ENCODE data around the gene MAX. TPM values are rescaled to one million over a fixed set of nuclear protein-coding genes. Genes with fewer than 3 reads are reported as not detected.

Gene MAX
- total and polyA plus RNA-seq, 2 donors (not counting 1 experiment from before 2014, with no cell fraction given) = 98.6 to 130 TPM

DNA sequence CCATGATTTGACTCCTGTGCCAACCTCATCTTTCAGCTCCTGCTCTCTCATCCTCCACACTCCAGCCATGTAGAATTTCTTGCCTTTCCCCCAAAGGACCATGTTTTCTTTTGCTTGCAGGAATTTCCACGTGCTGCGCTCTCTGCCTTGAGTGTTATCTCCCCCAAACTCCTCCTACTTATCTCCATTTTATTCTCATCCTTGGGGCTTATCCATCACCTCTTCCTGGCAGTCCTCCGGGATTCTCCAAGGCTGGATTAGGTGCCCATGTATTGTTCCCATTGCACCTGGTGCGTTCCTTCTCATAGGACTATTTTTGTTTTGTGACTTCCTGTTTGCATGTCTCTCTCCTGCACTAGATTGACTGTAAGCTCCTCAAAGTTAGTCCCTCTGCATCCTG, 7.0 kb upstream of the MAX start:
- Histone ChIP-seq H3K4me2 (replicated peaks; ENCODE audit: low read depth, low read length, poor library complexity, severe bottlenecking) (no peak overlapping the region), H3K4me1 (ENCODE audit: control insufficient read depth in 2 of 2, insufficient read depth in 2 of 2, low read length in 2 of 2) (no peaks in the 10 kb centered on the region), H3K27ac (ENCODE audit: low read length in 2 of 2) (no peak overlapping the region), H3K36me3 (replicated peaks in 1 of 2; ENCODE audit: control extremely low read depth in 1 of 2, control insufficient read depth in 1 of 2, extremely low read depth in 1 of 2, insufficient read depth in 2 of 2, low read length in 1 of 2) (no peaks in the 10 kb centered on the region), H3K9me3 (ENCODE audit: control extremely low read depth in 1 of 3, control insufficient read depth in 2 of 3, insufficient read depth in 1 of 3, low read length in 2 of 3) (no peaks in the 10 kb centered on the region), H3K27me3 (replicated peaks in 1 of 4; ENCODE audit: control extremely low read depth in 1 of 4, control insufficient read depth in 3 of 4, insufficient read depth in 4 of 4, low read length in 3 of 4) (no peaks in the 10 kb centered on the region), H3K79me2 (ENCODE audit: control insufficient read depth, insufficient read depth, low read length) (no peaks in the 10 kb centered on the region), H3K4me3 (ENCODE audit: control extremely low read depth in 1 of 5, extremely low read depth in 1 of 5, insufficient read depth in 1 of 5, low read depth in 2 of 5, low read length in 4 of 5) (no peak overlapping the region), H4K20me1 (ENCODE audit: control insufficient read depth, insufficient read depth, low read length, poor library complexity, severe bottlenecking) (no peaks in the 10 kb centered on the region), H2AFZ (ENCODE audit: insufficient read depth, low read depth, low read length, poor library complexity, severe bottlenecking) (no peak overlapping the region), H3K9ac (ENCODE audit: low read length) (no peak overlapping the region)
- Mint-ChIP-seq H3K4me3 (no peak overlapping the region), H3K4me1 (no peaks in the 10 kb centered on the region), H3K27me3 (no peaks in the 10 kb centered on the region), H3K9me3 (ENCODE audit: insufficient read depth) (no peaks in the 10 kb centered on the region), H3K27ac (no peak overlapping the region)
- TF ChIP-seq EZH2 (IDR thresholded peaks at IDR 0.05; ENCODE audit: borderline replicate concordance, insufficient read depth, low read depth, low read length, poor library complexity, severe bottlenecking) = no peak
- TF ChIP-seq, protein P1, sequence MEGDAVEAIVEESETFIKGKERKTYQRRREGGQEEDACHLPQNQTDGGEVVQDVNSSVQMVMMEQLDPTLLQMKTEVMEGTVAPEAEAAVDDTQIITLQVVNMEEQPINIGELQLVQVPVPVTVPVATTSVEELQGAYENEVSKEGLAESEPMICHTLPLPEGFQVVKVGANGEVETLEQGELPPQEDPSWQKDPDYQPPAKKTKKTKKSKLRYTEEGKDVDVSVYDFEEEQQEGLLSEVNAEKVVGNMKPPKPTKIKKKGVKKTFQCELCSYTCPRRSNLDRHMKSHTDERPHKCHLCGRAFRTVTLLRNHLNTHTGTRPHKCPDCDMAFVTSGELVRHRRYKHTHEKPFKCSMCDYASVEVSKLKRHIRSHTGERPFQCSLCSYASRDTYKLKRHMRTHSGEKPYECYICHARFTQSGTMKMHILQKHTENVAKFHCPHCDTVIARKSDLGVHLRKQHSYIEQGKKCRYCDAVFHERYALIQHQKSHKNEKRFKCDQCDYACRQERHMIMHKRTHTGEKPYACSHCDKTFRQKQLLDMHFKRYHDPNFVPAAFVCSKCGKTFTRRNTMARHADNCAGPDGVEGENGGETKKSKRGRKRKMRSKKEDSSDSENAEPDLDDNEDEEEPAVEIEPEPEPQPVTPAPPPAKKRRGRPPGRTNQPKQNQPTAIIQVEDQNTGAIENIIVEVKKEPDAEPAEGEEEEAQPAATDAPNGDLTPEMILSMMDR (IDR thresholded peaks at IDR 0.05) = no peak
- ATAC-seq (ENCODE audit: low read depth) (no peak), DNase-seq (no peak)
- ChIA-PET POLR2A (no interaction called here), CTCF (interaction anchor here (0.7 to 1.5 kb wide), 3 partner anchors 8 to 218 kb away, joined by 3 to 4 read pairs (median 3); no protein-coding TSS in a partner anchor)
- 89% methylated on average over 4 of the region's 4 CpGs for WGBS (ENCODE audit: insufficient coverage)
- intact Hi-C loops (cut with micrococcal nuclease) = no loop called here

DNA sequence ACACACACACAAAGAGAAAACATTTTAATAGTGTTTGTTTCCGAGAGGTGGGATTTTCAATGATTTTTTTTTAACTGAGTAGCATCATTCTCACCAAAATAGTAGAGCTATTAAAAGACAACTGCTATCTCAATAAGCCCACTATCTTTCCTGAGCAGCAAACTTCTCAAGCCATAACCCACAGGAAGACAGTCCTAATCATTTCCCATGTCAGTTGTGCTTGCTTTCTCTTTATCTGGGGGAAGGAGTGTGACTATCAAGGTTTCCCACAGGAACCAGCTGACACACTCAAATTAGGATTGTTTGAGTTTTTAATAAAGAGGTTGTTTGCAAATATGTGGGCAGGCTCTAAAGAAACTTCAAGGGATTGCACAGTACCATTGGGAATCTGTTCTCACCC, 4.9 kb upstream of the MAX start:
- no CpG with 5 or more reads among the region's 1 CpG for WGBS (ENCODE audit: insufficient coverage)
- Mint-ChIP-seq H3K9me3 (ENCODE audit: insufficient read depth) (no peaks in the 10 kb centered on the region), H3K4me1 (peaks cover 8% of the 10 kb centered on the region), H3K4me3 (no peak overlapping the region), H3K27me3 (no peaks in the 10 kb centered on the region), H3K27ac (no peak overlapping the region)
- intact Hi-C loops (cut with micrococcal nuclease) = no loop called here
- Histone ChIP-seq H3K27me3 (replicated peaks in 1 of 4; ENCODE audit: control extremely low read depth in 1 of 4, control insufficient read depth in 3 of 4, insufficient read depth in 4 of 4, low read length in 3 of 4) (no peaks in the 10 kb centered on the region), H3K36me3 (replicated peaks in 1 of 2; ENCODE audit: control extremely low read depth in 1 of 2, control insufficient read depth in 1 of 2, extremely low read depth in 1 of 2, insufficient read depth in 2 of 2, low read length in 1 of 2) (no peaks in the 10 kb centered on the region), H3K4me2 (replicated peaks; ENCODE audit: low read depth, low read length, poor library complexity, severe bottlenecking) (no peak overlapping the region), H3K9me3 (ENCODE audit: control extremely low read depth in 1 of 3, control insufficient read depth in 2 of 3, insufficient read depth in 1 of 3, low read length in 2 of 3) (no peaks in the 10 kb centered on the region), H3K4me1 (ENCODE audit: control insufficient read depth in 2 of 2, insufficient read depth in 2 of 2, low read length in 2 of 2) (peaks cover 6% of the 10 kb centered on the region in 2 donors), H3K27ac (ENCODE audit: low read length in 2 of 2) (no peak overlapping the region), H3K4me3 (ENCODE audit: control extremely low read depth in 1 of 5, extremely low read depth in 1 of 5, insufficient read depth in 1 of 5, low read depth in 2 of 5, low read length in 4 of 5) (no peak overlapping the region), H3K79me2 (ENCODE audit: control insufficient read depth, insufficient read depth, low read length) (no peaks in the 10 kb centered on the region), H2AFZ (ENCODE audit: insufficient read depth, low read depth, low read length, poor library complexity, severe bottlenecking) (no peak overlapping the region), H3K9ac (ENCODE audit: low read length) (no peak overlapping the region), H4K20me1 (ENCODE audit: control insufficient read depth, insufficient read depth, low read length, poor library complexity, severe bottlenecking) (no peaks in the 10 kb centered on the region)
- POLR2A ChIA-PET = no interaction called here
- TF ChIP-seq, protein P1 (IDR thresholded peaks at IDR 0.05) = no peak
- no peak for TF ChIP-seq EZH2 (IDR thresholded peaks at IDR 0.05; ENCODE audit: borderline replicate concordance, insufficient read depth, low read depth, low read length, poor library complexity, severe bottlenecking)
- ATAC-seq (ENCODE audit: low read depth) (no peak), DNase-seq (no peak)
- CTCF ChIA-PET = no interaction called here
